NCI-H1417 treated with DMSO at 0.1 percent for 48 hours (cell line): ENCODE results near the gene RAVER2.
"Not testable (repeated sequence)": the region's sequence is repeated elsewhere in the genome, so short reads cannot be mapped to it uniquely, and the experiment has no call there.

Source experiments
- DNase-seq: peaks from one replicate; lab custom pipeline; 2025; lab: John Stamatoyannopoulos, UW

RAVER2 gene

DNA sequence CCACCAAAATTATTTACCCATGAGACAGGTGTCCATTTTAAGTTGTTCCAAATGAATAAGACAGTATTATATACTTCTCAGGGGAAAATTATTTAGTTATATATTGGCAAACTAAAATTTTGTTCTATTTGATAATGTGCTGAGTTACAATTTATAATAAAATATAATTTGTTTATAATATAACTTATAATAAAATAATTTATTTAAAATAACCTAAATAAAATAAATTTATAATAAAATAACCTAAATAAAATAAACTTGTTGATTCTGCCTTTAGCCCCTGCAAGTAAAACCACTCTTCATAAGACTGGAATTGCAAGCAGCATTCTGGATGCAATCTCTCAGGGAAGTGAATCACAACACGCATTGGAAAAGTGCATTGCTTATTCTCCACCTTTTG, 69.6 kb downstream of the RAVER2 start:
- no peak for DNase-seq

DNA sequence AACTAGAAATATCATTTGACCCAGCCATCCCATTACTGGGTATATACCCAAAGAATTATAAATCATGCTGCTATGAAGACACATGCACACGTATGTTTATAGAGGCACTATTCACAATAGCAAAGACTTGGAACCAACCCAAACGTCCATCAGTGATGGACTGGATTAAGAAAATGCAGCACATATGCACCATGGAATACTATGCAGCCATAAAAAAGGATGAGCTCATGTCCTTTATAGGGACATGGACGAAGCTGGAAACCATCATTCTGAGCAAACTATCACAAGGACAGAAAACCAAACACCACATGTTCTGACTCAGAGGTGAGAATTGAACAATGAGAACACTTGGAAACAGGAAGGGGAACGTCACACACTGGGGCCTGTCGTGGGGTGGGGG, 72.5 kb downstream of the RAVER2 start:
- not testable (repeated sequence) for DNase-seq

DNA sequence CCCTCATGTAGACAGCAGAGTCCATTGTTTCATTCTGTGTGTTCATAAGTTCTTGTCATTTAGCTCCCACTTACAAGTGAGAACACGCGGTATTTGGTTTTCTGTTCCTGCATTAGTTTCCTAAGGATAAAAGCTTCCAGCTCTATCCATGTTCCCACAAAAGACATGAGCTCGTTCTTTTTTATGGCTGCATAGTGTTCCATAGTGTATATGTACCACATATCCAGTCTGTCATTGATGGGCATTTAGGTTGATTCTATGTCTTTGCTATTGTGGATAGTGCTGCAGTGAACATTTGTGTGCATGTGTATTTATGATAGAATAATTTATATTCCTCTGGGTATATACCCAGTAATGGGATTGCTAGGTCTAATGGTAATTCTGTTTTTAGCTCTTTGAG, 75.7 kb downstream of the RAVER2 start:
- not testable (repeated sequence) for DNase-seq

DNA sequence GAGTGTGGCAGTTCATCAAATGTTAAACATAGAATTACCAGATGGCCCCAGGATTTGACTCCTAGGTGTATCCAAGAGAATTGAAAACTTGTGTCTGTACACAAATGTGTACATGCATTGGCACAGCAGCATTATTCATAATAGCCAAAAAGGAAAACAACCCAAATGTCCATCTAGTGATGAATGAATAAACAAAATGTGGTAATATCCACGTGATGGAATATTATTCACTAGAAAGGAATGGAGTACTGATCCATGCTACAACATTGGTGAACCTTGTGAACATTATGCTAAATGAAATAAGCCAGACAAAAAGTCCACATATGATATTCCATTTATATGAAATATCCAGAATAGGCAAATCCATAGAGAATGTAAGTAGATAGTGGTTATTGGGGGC, 77.7 kb downstream of the RAVER2 start:
- DNase-seq, result no peak

DNA sequence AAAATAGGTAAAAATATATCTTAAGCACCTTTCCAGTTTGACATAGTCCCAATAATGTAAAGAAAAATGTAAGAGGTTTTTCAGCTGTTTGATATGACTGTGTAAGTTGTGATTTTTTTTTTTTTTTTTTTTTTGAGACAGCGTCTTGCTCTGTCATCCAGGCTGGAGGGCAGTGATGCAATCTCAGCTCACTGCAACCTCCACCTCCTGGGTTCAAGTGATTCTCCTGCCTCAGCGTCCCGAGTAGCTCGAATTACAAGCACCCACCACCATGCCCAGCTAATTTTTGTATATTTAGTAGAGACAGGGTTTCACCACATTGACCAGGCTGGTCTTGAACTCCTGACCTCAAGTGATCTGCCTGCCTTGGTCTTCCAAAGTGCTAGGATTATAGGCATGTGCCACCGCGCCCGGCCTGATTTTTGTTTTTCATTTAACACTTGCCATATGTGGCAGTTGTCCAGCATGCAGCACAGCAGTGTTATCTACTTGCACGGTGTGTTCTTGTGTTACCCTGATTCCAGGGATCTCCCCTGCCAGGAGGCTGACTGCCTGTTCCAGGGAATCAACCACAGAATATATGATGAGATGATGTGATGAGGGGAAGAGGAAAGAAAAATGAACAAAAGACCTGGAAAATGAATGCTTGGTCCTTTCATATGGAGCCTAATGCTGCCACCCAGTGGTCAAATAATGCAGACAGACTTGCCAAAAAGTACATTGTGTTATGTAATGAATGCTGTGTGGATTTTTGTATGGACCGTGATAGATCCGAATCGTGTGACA, 79.0 kb downstream of the RAVER2 start:
- peak; percentile 14 for DNase-seq

DNA sequence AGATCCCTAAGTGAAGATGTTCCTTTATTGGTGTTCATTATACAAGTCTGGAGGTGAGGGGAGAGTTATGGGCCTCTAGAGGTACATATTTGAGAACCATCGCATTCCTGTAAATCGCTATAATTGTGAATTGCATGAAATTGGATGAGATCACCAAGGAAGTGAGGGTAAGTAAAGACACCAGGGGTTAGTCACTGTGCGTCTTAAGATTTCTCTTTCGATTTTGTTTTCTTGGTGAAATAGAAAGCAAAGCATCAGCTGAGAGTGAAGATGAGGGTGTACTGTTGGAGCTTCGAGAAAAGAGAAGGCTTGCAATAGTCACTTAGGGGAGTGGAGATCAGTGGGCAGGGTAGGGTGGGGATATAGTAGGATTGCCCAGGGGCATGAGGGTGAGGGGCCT, 82.1 kb downstream of the RAVER2 start:
- no peak for DNase-seq

DNA sequence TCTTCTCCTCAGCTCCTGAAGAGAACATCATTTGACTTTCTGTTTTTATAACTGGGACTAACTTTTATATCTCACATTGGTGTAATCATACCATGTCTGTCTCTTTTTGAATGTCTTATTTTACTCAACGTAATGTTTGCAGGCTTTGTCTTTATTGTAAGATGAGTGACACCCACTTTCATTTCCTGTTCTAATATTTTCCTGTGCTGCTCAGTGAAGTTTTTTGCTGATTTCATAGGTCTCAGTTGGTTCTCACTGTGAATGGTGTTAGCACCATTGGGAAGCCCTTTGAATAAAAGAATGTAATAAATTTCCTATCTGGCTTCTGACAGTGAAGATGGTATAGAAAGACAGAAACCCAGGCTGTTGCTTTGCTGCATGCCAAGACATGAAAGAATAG, 84.0 kb downstream of the RAVER2 start:
- DNase-seq, result no peak

DNA sequence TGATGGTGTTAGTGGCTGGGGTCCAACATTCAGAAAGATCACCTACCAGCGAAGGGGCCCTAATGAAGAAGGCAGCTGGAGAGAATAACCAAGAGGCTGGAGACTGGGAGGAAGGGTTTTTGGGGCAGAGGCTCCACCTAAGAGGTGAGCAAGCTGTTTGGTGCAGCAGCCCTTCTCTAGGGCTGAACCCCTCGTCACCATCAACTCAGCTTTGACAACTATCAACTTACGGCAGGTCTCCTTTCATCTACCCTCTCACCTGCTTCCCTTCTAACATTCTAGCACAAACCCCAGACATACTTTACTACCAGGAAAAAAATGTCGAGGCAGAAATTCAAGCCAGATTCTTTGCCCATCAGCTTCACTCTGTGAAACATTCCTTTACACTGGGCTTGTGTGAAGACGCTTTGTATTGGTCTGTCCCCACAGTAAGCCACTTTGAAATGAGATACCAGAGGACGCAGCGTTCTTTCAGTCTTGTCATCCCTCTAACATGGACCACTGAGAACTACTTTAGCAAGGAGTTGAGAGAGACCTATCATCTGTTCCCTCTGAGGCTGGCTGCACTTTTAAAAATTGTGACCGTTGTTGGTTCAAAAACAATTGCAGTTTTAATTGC, 84.6 kb downstream of the RAVER2 start:
- no peak for DNase-seq

DNA sequence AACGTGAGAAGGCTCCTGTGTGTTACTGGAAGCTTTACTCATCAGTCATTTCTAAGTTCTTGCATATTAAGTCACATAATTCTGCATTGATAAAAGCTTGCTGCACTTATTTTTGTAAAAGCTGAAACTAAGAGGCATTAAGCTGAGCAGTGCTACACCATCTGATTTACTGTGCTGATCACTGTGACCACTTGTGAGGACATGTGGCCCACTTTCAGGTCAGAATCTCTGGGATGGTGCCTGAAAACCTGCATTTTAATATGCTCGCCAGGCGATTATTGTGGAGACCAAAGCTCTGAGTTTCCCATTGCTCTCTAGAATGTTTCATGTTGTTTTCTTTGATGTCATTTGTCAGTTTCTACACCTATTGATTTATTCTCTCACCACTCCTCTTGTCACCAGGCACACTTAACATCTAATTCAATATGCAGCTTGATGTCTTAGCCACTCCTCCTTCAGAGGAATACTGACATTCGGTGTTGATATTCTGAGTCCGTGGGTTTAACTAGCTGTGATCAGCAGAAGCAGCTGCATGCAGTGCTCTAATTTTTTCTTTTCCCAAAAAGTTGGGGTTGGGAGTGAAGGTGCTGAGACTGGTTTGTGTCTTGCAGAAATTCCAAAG, 85.3 kb downstream of the RAVER2 start:
- no peak for DNase-seq

DNA sequence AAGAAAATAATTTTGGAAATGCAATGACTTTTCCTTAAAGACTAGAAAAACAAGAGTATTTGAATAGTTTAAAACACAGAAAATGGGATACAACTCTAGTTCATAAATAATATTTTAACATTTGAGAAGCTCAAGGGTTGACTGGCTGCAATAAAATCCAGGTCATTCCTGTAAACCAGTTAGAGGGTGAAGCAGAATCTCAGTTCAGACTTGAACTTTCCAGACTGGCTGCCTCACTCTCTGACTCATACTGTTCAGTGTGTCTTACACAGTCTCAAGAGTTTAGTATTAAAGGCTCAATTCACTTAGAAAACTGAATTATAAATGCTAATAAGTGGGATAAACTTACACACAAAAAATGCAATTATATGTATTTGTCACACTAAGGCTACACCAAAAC, 89.9 kb downstream of the RAVER2 start:
- no peak for DNase-seq

DNA sequence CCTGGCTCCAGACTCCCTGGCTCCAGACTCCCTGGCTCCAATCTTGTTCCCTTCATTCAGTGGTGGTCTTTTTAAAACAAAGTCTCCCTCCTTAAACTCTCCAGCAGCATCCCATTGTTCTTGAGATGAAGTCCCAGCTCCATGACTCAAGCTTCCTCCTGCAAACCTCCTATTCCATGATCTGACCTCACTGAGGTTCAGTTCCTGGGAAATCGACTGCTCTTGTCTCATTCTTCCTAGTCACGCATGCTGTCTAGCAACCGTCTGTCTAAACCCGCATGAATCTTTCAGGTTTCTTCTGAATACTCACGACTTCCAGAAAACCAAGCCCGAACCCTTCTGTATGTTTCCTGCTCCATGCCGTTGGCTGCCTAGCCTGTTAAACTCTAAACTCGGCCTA, 91.9 kb downstream of the RAVER2 start:
- DNase-seq, result no peak

DNA sequence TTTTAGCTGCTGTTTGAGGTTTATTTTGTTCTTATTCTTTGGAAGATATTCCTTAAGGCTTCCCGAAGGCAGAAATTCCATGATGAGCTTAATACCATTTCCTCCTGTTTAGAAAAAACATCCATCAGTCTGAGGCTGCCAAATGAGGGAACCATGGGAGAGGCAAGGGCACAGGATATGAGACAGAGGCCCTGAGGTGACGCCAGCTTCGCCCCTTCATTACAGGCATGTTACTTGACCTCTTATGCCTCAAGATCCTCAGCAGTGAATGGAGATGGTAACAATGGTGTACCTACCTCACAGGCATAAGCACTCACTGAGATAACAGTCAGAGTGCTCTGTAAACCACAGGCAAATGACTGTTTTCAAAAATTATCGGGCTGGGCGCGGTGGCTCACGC, 93.6 kb downstream of the RAVER2 start:
- no peak for DNase-seq

DNA sequence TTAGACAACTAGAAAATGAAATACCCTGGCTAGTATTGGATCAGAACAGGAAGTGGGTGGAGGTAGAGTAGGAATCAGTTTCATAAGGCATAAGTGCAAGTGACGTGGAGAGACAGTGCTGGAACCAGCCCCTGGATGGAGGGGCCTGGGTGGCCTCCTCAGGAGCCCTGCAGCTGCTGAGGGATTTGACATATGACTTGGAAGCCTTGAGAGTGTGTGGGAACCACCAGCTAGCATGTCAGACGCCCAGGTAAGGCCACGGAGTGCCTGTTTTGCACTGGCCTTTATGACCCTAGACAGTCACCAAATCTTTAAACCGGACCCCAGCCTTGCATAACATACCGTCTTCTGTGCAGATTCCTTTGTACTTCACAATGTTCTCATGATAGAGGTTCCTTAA, 94.4 kb downstream of the RAVER2 start:
- no peak for DNase-seq

DNA sequence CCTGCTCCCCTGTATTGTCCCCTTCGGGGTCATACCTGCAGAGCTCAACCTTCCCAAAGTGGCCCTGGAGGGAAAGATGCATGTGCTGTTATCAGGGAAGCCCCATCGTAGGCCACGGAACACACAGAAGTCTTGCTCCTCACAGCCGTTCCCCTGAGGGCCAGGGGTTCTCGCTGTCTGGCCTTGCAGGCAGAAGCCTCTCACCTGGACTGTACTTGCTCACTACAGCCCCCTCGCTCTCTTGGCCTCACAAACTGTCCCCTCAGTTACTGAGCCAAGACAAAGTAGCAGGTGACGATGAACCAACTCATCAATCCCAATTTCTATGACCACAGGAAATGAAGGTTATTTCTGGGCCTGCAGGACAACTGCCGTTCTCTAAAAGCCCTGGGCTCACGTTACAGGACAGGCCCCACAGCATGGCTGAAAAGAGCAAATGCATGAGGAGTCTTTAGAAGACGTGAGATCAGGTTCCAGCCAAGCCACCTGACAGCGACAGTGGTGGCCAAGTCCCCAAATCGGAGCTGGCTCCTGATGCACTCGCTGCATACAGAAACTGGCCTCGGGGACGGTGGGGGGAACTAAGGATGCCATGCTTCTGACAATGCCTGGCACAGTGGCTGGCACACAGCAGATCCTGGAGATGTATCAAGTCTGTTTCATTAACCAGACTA, 95.0 kb downstream of the RAVER2 start:
- DNase-seq, result no peak

DNA sequence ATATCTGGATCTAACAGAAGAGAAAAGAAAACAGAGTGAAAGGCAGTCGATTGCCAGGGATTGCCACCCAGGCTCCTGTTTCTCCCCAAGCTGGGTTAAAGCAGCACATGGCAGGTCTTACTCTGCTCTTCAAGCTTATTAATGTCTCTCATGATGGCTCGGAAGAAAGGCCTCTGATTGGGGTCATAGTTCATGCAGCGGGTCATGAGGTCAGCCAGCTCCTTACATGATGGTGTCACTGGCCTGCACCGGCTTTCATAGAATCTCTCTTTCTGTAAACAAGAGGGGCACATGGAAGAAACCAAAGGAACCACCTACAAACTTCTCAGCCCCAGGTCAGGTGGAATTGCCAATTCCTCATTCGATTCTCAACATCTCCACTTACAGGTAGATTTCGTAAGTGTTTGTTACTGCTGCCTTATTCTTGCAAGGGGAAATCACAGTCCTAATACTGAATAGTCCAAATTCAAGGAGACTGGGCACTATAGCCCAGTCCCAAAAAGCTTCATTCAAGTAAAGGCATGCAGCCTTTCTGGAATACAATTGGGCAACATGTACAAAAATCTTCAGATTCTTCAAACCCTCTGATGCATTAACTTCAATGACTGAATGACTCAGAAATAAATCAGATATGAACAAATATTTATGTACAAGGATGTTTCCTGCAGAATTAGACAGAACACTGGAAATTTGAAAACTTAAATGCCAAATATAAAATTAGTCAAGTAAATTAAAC, 96.6 kb downstream of the RAVER2 start:
- no peak for DNase-seq

DNA sequence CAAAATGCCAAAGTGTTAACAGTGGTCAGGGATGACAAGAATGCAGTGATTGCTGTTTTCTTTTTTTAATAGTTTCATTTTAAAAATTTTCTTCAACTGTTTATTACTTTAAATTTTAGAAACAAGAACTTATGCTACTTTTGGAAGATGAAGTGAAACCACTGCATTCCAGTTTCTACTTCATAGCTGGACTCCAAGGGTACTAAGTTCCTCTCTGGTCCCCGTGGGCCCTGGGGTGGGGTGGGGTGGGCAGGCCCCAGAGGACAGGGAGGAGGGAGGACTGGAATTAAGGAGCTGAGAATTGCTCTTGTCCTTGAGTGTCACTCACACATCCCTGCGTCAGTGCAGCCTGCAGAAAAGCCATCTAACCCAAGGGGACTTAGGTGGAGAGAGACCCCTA, 97.3 kb downstream of the RAVER2 start:
- DNase-seq, result no peak

DNA sequence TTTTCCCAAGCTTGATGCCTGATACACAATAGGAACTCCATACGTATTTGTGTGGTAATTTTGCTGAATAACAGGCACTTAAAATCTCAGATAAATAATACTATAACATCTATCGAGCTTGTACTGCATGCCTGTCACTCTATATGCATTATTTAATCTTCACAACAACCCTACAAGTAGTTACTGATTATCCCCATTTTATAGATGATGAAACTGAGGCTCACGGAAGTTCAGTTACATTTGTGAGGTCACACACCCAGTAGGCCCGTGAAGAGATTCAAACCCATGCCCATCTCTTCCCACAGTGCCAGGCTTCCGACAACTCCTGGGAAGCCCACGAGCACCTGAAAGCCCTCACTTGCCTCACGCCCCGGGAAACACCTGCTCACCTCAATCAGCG, 98.8 kb downstream of the RAVER2 start:
- DNase-seq, result no peak

DNA sequence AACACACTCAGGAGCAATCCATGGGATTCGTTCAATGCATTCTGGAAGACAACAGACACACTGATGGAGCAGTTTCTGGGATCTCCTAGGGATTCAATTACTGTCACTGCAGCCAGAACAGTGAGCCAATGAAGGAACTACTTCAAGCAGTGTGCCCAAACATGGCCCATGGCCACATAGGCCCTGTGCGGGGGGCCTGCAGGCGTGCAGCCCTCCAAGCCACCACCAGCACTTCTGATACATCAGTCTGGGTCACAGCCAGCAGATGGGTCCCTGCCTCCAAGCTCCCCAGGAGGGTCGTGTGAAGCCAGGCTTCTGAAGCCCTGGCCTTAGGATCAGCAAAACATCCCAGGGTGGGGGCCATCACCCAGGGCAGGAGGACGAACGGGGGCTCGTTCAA, 99.3 kb downstream of the RAVER2 start:
- no peak for DNase-seq

DNA sequence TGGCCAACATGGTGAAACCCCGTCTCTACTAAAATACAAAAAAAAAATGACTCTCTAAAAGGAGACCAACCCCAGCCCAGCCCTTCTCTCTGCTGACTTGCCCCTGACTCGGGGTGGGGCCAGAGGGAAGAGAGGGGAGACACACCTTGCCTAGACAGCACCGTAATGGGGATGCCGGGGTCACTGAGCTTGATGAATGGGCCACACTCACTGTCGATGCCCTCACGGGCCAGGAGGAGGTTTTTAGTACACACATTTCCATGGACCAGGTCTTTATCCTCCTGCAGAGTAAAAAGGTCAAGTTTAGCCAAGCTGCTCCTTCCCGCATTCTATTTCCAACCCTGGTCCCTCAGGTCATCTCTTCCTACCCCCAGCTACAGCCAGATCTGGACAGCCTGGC, 99.7 kb downstream of the RAVER2 start:
- no peak for DNase-seq

DNA sequence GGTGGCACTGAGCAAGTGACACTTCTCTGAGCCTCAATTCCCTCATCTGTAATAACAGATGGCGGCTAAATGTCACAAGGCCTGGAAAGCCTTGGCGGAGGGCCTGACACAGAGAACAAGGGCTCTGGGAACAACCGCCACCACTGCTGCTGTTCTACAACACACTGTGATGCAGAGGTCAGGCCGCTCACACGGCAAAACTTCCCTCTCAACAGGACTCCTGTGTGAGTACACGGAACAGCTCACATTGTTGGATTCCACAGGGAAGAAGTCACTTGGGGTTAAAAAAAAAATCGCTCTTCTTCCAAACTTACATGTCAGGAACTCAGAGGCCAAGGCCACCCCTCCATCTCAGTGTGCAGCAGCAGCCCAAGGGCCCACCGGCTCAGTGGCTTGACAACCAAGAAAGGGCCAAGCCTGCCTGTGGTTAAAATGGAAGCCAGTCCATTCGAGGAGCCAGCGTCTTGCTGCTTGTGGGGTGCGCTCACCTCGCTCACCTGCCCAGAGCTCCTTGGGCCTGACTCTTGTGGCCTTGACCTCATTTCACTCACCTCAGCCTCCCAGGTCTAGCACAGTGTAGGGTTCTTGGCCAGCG, 101.1 kb downstream of the RAVER2 start:
- no peak for DNase-seq

DNA sequence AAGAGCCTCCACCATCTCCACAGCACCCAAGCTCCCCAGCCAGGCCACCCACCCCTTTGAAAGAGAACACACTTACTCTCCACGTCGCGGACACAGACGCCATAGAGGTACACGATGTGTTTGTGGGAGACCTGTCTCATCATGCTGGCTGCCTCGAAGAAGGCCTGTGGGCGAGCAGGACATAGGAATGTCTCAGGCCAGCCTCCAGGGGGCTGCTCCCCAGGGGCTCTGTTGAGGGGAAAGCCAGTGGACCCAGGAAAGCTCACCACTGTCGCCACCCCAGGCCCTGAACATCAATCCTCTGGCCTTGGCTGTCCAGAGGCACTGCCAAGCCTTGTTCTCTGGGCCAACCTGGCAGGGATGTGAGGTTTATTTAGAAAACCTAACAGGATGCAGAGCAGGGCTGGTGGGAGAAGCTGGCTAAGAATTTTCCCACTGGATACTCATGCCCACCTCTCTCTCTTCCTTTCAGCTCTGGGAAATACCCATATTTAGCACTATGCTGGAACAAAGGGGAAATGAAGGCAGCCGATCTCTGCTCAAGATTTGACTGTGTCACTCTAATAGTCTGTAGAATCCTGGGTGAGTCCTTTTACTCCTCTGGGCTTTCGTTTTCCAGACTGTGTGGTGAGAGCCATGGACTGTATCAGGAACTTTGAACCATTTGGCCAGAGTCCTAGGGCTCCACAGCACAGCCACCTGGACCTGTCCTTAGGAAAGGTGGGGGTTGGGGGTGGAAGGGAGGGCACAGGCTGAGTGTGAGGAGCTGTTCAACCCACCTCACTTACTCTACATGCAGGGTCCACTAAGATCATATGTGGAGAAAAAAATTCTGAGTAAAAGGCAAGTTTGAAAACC, 101.9 kb downstream of the RAVER2 start:
- no peak for DNase-seq
